SK-N-SH (cell line): ENCODE measurements around the gene FNDC3B. TPM values are rescaled to one million over a fixed set of nuclear protein-coding genes. Genes with fewer than 3 reads are reported as not detected.

Source experiments
- CTCF ChIA-PET: fragments of 300-600, 350-600 bp; formaldehyde crosslinking; extraction: SDS; loops from one replicate; lab custom pipeline; 2021; lab: Yijun Ruan, JAX
- POLR2A ChIA-PET: fragments of 350-600 bp; sonication (Branson Sonifier 250); formaldehyde crosslinking; extraction: SDS; loops from one replicate; lab custom pipeline; 2020; ENCODE audit warnings: antibody characterized with exemption, inconsistent platforms; lab: Yijun Ruan, JAX
- DNase-seq: peaks from one replicate; pipeline ENCODE4 v3.0.0; 2012
- H2AFZ ChIP-seq: fragments of 200-600 bp; sonication (generic); 2 replicates; pipeline ENCODE4 v1.8.1; 2016; ENCODE audit warnings: antibody characterized with exemption, mild to moderate bottlenecking, low read depth
- H3F3A ChIP-seq: fragments of 200-600 bp; sonication (generic); replicated peaks from 2 replicates; pipeline ENCODE3; 2016; ENCODE audit warnings: antibody characterized with exemption, mild to moderate bottlenecking; ENCODE audit not compliant: insufficient read depth
- H3K27ac ChIP-seq, 2 experiments: fragments of 200-500 bp in 1 of 2; fragments of 200-600 bp in 1 of 2; sonication (Bioruptor generic) in 1 of 2; sonication (generic), shearing (Covaris generic) in 1 of 2; 2 replicates each; pipeline versions ENCODE4 v1.5.1 to v1.6.1; 2014 to 2016; ENCODE audit warnings: low read depth in 2 of 2, inconsistent platforms in 1 of 2, low read length in 1 of 2, mild to moderate bottlenecking in 1 of 2, mixed read lengths in 1 of 2
- H3K27me3 ChIP-seq: fragments of 200-600 bp; sonication (generic), shearing (Covaris generic); 2 replicates; pipeline ENCODE4 v1.6.1; 2016; ENCODE audit warnings: mixed run types; ENCODE audit not compliant: insufficient read depth
- H3K36me3 ChIP-seq, 2 experiments: fragments of 200-500 bp in 1 of 2; fragments of 200-600 bp in 1 of 2; sonication (Bioruptor generic) in 1 of 2; sonication (generic) in 1 of 2; replicated peaks in 1 of 2; 2 replicates each; pipeline versions ENCODE3 to v1.5.1; 2014 to 2016; ENCODE audit warnings: low read length in 1 of 2, mild to moderate bottlenecking in 1 of 2; ENCODE audit not compliant: insufficient read depth in 2 of 2, control insufficient read depth in 1 of 2
- H3K4me1 ChIP-seq, 2 experiments: fragments of 200-500 bp in 1 of 2; fragments of 200-600 bp in 1 of 2; sonication (Bioruptor generic) in 1 of 2; sonication (generic), shearing (Covaris generic) in 1 of 2; 2 replicates each; pipeline versions ENCODE4 v1.5.1 to v1.6.1; 2014 to 2016; ENCODE audit warnings: low read depth in 1 of 2, low read length in 1 of 2, mixed run types in 1 of 2; ENCODE audit not compliant: insufficient read depth in 2 of 2, control insufficient read depth in 1 of 2
- H3K4me2 ChIP-seq: fragments of 200-600 bp; sonication (generic), shearing (Covaris generic); 2 replicates; pipeline ENCODE4 v1.6.1; 2017; ENCODE audit warnings: mixed run types
- H3K4me3 ChIP-seq, 2 experiments: fragments of 200-500 bp in 1 of 2; fragments of 200-600 bp in 1 of 2; sonication (Bioruptor generic) in 1 of 2; sonication (generic), shearing (Covaris generic) in 1 of 2; 2 replicates each; pipeline versions ENCODE4 v1.5.1 to v1.8.1; 2014 to 2016; ENCODE audit warnings: low read depth in 2 of 2, inconsistent platforms in 1 of 2, low read length in 1 of 2, mild to moderate bottlenecking in 1 of 2, mixed read lengths in 1 of 2, moderate library complexity in 1 of 2
- H3K79me2 ChIP-seq: fragments of 200-600 bp; sonication (generic); 2 replicates; pipeline ENCODE4 v1.8.1; 2017; ENCODE audit warnings: mild to moderate bottlenecking; ENCODE audit not compliant: insufficient read depth
- H3K9ac ChIP-seq: fragments of 200-600 bp; sonication (generic); 2 replicates; pipeline ENCODE4 v1.6.1; 2017; ENCODE audit warnings: mixed run types
- H3K9me2 ChIP-seq: fragments of 200-600 bp; sonication (generic); 2 replicates; pipeline ENCODE4 v1.6.1; 2017; ENCODE audit warnings: mixed run types
- H3K9me3 ChIP-seq: fragments of 200-600 bp; sonication (generic); 2 replicates; pipeline ENCODE4 v1.6.1; 2017; ENCODE audit warnings: mixed run types, mild to moderate bottlenecking, moderate library complexity
- H4K20me1 ChIP-seq: fragments of 200-600 bp; sonication (generic); 2 replicates; pipeline ENCODE4 v1.6.1; 2017; ENCODE audit warnings: mild to moderate bottlenecking, mixed run types; ENCODE audit not compliant: insufficient read depth
- CHD2 ChIP-seq: fragments of 150-350 bp; IDR thresholded peaks from 2 replicates; pipeline ENCODE4 v1.6.1; 2018; ENCODE audit warnings: low read length; ENCODE audit not compliant: partially characterized antibody
- ELF1 ChIP-seq: IDR thresholded peaks from 2 replicates; pipeline ENCODE4 v1.4.0; 2012
- EP300 ChIP-seq, 2 experiments: IDR thresholded peaks; 2 replicates each; pipeline versions ENCODE4 v1.4.0 to v1.6.1; 2012; ENCODE audit warnings: borderline replicate concordance in 1 of 2, low read depth in 1 of 2, low read length in 1 of 2
- EZH2phosphoT487 ChIP-seq: fragments of 200-600 bp; sonication (generic); IDR thresholded peaks from 2 replicates; pipeline ENCODE4 v1.6.1; 2017; ENCODE audit warnings: low read depth, mixed run types, mild to moderate bottlenecking, antibody characterized with exemption, moderate library complexity, borderline replicate concordance
- FOSL2 ChIP-seq: IDR thresholded peaks from 2 replicates; pipeline ENCODE4 v1.4.0; 2012; ENCODE audit warnings: low read depth, mild to moderate bottlenecking, moderate library complexity, borderline replicate concordance
- FOXJ3 ChIP-seq: sonication (generic); formaldehyde crosslinking; IDR thresholded peaks from 2 replicates; pipeline ENCODE4 v1.5.1; 2020; ENCODE audit warnings: mild to moderate bottlenecking, missing genetic modification reagents
- FOXM1 ChIP-seq: IDR thresholded peaks from 2 replicates; pipeline ENCODE4 v1.4.0; 2012; ENCODE audit warnings: low read depth, mild to moderate bottlenecking
- GATA2 ChIP-seq: sonication (generic); formaldehyde crosslinking; IDR thresholded peaks from 2 replicates; pipeline ENCODE4 v1.5.0; 2020; ENCODE audit warnings: mild to moderate bottlenecking, missing genetic modification reagents
- MEF2A ChIP-seq: IDR thresholded peaks from 2 replicates; pipeline ENCODE4 v1.4.0; 2012; ENCODE audit warnings: low read depth, borderline replicate concordance
- NRF1 ChIP-seq: IDR thresholded peaks from 2 replicates; pipeline ENCODE4 v1.6.1; 2012; ENCODE audit warnings: low read depth, mild to moderate bottlenecking, low read length
- POLR2AphosphoS5 ChIP-seq: IDR thresholded peaks from 2 replicates; pipeline ENCODE4 v1.6.1; 2012; ENCODE audit warnings: low read depth, low read length
- RAD21 ChIP-seq: IDR thresholded peaks from 2 replicates; pipeline ENCODE4 v1.6.1; 2012; ENCODE audit warnings: mild to moderate bottlenecking, low read length
- REST ChIP-seq: IDR thresholded peaks from 2 replicates; pipeline ENCODE4 v1.6.1; 2012; ENCODE audit warnings: mild to moderate bottlenecking, low read depth, low read length, moderate library complexity
- RFX5 ChIP-seq: IDR thresholded peaks from 2 replicates; pipeline ENCODE4 v1.6.1; 2012; ENCODE audit warnings: mild to moderate bottlenecking, improper control_type of control experiment, low read length
- SMC3 ChIP-seq: IDR thresholded peaks from 2 replicates; pipeline ENCODE4 v1.6.1; 2012; ENCODE audit warnings: low read depth, low read length, improper control_type of control experiment
- TEAD4 ChIP-seq: IDR thresholded peaks from 2 replicates; pipeline ENCODE4 v1.4.0; 2012; ENCODE audit warnings: mild to moderate bottlenecking, borderline replicate concordance; ENCODE audit not compliant: insufficient read depth
- YY1 ChIP-seq: IDR thresholded peaks from 2 replicates; pipeline ENCODE4 v1.4.0; 2012; ENCODE audit warnings: low read depth, mild to moderate bottlenecking
- ZBTB33 ChIP-seq: IDR thresholded peaks from 2 replicates; pipeline ENCODE4 v1.4.0; 2012; ENCODE audit warnings: low read depth, borderline replicate concordance
- WGBS: methylation state at CpG from one replicate; pipeline ENCODE4 v1.1.6; 2017; ENCODE audit warnings: low lambda C conversion rate; 5-methylcytosine and 5-hydroxymethylcytosine counted together
- polyA plus RNA-seq, 3 experiments: library from polyadenylated mRNA; depleted of rRNA; stranded (reverse); fragments of >200 nt; gene quantifications; 2 replicates each; pipeline ENCODE4 v1.2.3, GENCODE V29; 2012

Gene FNDC3B
- polyA plus RNA-seq, 1 of the 3 experiments (the other 2 are of a cell fraction), result 10.4 TPM

GRCh38 chr3:172324611-172325203 is 285.3 kb downstream of the FNDC3B start:
- Histone ChIP-seq H3K9me3 (no peaks in the 10 kb centered on the region), H3F3A (no peaks in the 10 kb centered on the region), H3K79me2 (0 out of 2 replicates have a peak, but pooled peaks cover 7% of the 10 kb centered on the region), H2AFZ (no peak overlapping the region), H3K27ac (no peak overlapping the region), H3K4me1 (peaks cover 6 to 8% of the 10 kb centered on the region in 2 experiments; a peak in 2 of 4 replicates), H3K9ac (no peak overlapping the region), H3K9me2 (no peaks in the 10 kb centered on the region), H3K4me3 (no peak overlapping the region), H3K4me2 (no peak overlapping the region), H3K27me3 (no peaks in the 10 kb centered on the region), H3K36me3 (peaks cover 54 to 84% of the 10 kb centered on the region in 2 experiments), H4K20me1 (no peaks in the 10 kb centered on the region)
- POLR2A ChIA-PET, result no interaction called here
- TF ChIP-seq SMC3, result no peak
- TF ChIP-seq EZH2phosphoT487, result no peak
- TF ChIP-seq TEAD4, result no peak
- no peak for TF ChIP-seq FOSL2
- TF ChIP-seq GATA2, result no peak
- no peak for TF ChIP-seq RFX5
- TF ChIP-seq CHD2, result no peak
- no peak for TF ChIP-seq YY1
- TF ChIP-seq POLR2AphosphoS5, result no peak
- TF ChIP-seq FOXJ3 (CRISPR knock-in tag), result no peak
- no peak for TF ChIP-seq EP300 (IDR thresholded peaks at IDR 0.05; ENCODE audit: borderline replicate concordance in 1 of 2, low read depth in 1 of 2, low read length in 1 of 2)
- TF ChIP-seq FOXM1, result no peak
- TF ChIP-seq NRF1, result no peak
- no peak for TF ChIP-seq ELF1
- TF ChIP-seq ZBTB33, result no peak
- no peak for TF ChIP-seq REST
- TF ChIP-seq RAD21, result no peak
- no peak for TF ChIP-seq MEF2A
- DNase-seq, result no peak
- WGBS, result 100% methylated on average over 6 of the region's 7 CpGs
- CTCF ChIA-PET, result no interaction called here
